GM18520 (cell line): ENCODE data around the gene NT5M.

Experiments used
- ATAC-seq: cut with Tn5 transposase; IDR thresholded peaks from one replicate; pipeline ENCODE4 v1.9.1; 2021; ENCODE audit not compliant: unreplicated experiment

The NT5M gene

DNA sequence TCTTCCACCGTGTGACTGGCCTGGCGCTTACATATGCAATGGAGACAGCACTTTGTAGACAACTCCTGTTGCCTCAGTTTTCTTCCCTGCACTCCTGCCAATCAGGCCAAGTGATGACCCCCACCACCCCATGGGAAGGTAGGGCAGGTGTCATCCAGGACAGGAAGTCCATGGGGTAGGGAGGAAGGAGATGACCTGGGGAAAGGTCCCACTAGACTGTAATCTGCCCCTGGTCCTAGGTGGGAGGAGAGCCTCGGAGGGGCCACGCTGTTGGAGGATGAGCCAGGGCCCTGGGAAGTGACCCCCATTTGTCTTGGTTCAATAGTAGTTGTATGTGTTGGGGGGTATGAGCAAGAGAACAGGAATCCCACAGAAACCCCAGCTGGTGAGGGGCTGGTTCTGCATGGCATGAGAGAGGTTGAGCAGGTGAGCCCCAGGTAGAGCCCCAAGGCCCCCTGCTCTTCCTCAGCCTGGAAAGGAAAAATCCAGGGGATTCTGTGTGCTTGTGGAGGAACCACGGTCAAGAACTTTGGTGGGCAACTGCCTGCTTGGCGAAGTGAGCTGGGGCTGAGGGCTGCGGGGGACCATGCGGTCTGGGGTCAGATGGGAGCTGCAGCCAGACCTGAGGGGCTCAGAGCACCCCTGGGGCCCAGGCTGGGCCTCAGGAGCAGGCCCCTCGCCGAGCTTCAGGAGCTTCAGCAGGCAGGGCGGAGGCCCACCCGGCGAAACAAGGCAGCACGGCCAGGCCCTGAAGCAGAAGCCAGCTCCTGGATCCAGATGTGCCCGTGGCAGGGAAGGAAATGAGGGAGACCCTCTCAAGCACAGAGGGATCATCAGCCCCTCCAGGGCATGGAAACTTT is 50.7 kb downstream of the NT5M start:
- ATAC-seq = no peak

- ATAC-seq = no peak
Measured at GRCh38 chr17:17354560-17355349, 51.6 kb downstream of the NT5M start.

DNA sequence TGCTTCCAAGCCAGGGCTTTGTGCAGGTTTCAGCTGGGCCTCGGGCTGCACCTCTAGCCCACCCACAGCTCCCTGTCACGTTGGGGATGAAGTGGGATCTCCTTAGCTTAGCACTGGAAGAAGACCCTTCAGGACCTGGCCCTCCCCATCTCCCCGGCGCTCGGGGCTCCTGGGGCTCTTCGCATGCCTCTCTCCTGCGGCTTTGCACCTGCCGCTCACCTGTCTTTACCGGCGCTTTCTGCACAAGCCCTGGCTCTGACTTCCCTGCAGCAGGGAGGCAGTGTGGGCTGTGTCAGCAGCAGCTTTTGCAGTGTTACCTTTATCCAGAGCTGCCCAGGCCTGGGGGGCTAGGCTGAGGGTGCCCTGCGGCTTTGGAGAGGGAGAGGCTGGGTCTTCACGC is 52.3 kb downstream of the NT5M start:
- no peak for ATAC-seq

- ATAC-seq = no peak
Measured at GRCh38 chr17:17356149-17356930, 53.2 kb downstream of the NT5M start.

- no peak for ATAC-seq
Measured at GRCh38 chr17:17356931-17357270, 53.7 kb downstream of the NT5M start.

GRCh38 chr17:17358060-17358751 is 55.0 kb downstream of the NT5M start:
- no peak for ATAC-seq

DNA sequence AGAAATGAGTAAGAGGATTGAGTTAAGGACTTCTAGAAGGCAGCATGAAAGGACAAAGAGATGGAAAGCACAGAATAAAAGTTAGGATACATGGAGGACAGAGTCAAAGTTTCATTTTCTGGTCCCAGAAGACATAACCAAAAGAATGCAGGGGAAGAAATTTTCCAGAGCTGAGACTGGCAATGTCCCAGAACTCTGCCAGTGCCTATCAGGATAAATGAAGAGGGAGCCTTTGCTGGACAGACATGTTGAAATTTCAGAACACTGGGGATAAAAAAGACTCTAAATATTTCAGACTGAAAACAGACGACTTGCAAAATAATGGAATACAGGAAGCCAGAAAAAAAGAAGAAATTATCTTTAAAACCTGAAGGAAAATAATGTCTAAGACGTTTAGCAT is 55.7 kb downstream of the NT5M start:
- no peak for ATAC-seq

DNA sequence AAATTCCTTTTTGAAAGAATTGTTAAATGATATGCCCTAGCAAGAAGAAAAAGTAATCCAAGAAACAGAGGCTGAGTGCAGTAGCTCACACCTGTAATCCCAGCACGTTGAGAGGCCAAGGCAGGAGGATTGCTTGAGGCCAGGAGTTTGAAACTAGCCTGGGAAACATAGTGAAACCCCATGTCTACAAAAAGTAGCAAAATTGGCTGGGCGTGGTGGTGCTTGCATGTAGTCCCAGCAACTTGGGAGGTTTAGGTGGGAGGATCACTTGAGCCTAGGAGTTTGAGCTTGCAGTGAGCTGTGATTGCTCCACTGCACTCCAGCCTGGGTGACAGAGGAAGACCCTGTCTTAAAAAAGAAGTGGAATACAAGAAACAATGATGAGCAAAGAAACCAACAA is 56.1 kb downstream of the NT5M start:
- no peak for ATAC-seq

DNA sequence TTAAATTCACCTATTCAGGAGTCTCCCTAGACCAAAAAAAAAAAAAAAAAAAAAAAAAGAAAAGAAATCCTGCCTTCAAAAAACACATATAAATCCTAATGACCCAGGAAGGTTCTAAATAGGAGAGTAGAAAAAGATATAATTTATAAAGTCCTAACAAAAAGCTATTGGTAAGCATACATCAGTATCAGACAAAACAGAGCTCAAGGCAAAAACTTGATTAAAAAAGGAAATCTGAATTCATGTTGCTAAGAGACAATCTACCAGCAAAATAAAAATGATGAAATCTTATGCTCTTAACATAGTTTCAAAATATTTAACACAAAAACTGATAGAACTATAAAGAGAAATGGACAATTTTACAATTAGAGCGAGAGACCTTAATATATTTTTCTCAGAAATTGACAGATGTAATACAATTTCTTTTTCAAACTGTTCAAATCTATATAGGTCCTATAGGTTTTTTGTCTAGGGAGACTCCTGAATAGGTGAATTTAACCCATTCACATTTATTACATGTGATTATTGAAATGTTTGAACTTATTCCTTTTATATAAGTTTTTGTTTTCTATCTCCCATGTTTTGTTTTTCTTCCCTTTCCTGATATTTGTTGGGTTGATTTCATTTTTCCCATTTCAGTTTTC is 57.0 kb downstream of the NT5M start:
- no peak for ATAC-seq

DNA sequence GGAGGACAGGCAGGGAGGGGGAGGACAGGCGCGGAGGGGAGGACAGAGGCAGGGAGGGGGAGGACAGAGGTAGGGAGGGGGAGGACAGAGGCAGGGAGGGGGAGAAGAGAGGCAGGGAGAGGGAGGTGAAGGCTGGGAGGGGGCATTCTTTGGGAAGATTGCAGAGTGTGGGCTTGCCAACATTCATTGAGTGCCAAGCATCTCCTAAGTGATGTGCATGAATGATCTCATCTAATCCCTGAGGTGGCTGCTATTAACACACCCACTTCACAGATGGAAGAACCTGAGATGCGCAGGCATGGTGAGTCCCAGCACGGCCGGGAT is 58.3 kb downstream of the NT5M start:
- ATAC-seq = no peak

DNA sequence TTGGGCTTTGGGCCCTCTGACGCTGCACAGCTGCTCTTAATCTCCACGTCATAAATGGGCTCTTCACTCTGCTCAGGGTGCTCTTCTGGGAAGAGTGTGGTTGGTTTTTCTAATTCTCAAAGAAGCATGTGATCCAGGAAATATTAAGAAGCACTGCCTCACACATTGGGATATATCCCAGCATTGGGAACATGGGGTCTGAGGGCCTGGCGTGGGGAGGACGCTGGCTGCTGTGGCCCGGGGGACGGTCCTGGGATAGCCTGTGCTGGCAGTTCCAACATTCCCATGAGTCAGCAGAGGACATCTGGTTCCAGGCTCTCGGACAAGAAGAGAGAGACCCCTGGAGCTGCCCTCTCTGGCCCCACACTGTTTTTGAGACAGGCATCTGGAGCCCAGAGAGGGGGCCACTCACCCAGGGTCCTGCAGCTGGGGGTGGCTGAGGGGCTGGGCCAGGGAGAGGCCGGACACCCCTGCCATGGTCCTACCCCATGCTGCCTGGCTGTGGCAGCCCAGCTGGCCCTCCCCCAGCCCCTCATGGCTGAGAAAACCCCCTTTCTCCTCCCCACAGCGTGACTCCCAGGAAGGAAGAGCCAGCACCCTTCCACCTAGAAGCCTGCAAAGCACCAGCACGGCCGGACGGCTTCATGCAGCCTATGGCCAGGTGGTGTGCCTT is 58.8 kb downstream of the NT5M start:
- ATAC-seq = no peak

- ATAC-seq = no peak
Measured at GRCh38 chr17:17362540-17362930, 59.4 kb downstream of the NT5M start.

GRCh38 chr17:17363638-17364337 is 60.6 kb downstream of the NT5M start:
- ATAC-seq = no peak

DNA sequence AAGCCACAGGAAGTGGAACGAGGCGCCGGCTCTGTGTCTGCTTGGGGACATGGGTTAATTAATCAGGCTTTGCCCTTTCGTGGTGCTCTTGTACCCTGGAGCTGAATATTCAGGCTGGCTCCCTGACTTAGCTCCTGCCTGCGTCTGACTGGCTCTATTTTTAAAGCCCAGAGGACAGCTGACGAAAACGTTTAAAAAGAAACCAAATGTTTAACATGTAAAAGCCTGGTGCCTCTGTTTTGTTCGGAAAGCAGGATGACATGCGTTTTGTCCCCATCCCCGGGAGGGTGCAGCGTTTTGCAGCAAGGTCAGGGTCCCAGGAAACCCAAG is 61.1 kb downstream of the NT5M start:
- no peak for ATAC-seq

DNA sequence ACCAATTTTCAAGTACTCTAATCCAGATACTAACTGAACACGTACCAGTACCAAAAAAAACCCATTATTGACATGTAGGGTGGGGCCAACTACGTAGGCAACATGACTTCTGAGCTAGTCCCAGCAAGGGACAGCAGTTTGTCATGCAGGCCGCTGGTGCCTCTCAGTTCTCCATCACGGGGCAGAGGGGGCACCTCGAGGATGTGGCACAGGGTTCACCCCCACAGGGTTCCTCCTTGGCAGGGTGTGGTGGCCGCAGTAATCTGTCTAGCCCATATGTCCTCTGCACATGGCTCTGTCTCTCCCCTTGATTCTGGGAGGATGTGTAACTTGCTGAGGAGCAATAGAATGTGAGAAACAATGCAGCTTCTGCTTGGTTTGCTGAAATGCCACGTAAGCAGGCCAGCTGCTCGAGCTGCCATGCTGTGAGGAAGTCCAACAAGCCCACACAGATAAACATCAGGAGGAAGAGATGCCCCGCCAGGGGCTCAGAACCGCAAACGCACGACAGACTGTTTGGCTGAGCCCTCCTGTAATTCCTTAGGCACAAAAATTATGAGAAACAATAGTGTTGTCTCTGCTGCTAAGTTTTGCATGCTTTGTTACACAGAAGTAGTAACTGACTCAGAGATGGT is 62.4 kb downstream of the NT5M start:
- ATAC-seq = no peak

DNA sequence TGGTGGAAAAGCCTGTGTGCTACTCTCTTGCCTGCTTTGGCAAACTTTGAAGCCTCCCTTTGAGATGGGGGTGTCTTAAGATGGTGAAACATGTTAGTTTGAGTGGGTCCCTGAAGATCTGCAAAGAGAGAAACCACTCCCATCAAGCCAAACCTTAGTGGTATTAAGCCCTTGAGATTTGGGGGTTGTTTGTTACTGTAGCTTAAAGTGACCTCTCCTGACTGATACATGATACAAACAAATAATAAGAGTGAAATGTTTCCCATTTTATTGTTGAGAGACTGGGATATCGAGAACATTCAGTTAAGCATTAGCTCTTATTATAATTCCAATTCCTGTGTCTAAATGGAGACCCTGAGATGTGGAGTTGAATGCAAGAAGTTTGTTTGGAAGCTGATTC is 63.1 kb downstream of the NT5M start:
- ATAC-seq = no peak

DNA sequence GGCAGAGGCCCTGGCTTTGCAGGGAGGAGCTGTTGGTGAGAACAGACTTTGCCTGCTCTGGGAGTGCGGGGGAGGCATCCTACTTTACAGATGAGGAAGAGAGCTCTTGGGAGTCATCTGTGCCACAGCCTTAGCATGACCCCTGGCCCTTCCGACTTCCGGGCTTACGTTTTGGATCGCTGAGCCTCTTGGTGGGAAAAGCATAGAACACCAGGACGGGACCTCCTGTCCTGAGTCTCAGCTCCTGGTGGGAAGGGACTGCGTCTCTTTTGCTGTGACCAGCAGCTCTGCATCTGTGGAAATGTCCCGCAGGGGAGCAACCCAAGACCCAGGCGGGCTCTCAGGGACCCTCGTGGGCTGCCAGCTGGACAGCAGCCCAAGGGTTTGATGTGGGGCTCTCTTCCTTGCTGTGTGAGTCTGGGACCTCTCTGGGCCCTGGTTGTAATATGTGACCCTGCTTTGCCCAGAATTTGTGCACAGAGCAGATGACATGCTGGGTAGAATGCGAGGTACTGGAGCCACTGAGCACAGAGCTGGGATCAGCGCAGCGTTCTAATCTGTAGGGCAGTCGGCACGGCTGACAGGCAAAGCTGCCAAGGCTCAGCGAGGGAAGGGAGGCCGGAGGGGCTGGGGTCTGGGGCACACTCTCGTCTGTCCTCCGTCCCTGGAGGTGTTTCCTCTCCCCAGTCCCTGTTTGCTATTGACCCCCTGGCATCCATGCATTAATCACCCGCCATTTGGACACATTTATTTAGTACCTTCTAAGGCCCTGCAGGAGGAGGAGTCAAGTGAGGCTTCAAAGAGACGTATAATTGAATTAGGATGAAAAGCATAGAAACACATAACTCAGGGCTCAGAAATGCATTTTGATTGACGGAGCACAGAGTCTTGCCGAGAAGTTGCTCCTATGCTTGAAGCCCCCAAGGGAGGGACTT is 64.0 kb downstream of the NT5M start:
- no peak for ATAC-seq

- ATAC-seq = no peak
Measured at GRCh38 chr17:17367931-17368330, 64.8 kb downstream of the NT5M start.
